ENCODE data around the gene CCDC197. TPM values are rescaled to one million over a fixed set of nuclear protein-coding genes. Genes with fewer than 3 reads are reported as not detected.

CCDC197 gene
- total and polyA plus RNA-seq, 9 of the 15 experiments (the other 6 are each of a cell fraction or from before 2014, with no cell fraction given): not detected

DNA sequence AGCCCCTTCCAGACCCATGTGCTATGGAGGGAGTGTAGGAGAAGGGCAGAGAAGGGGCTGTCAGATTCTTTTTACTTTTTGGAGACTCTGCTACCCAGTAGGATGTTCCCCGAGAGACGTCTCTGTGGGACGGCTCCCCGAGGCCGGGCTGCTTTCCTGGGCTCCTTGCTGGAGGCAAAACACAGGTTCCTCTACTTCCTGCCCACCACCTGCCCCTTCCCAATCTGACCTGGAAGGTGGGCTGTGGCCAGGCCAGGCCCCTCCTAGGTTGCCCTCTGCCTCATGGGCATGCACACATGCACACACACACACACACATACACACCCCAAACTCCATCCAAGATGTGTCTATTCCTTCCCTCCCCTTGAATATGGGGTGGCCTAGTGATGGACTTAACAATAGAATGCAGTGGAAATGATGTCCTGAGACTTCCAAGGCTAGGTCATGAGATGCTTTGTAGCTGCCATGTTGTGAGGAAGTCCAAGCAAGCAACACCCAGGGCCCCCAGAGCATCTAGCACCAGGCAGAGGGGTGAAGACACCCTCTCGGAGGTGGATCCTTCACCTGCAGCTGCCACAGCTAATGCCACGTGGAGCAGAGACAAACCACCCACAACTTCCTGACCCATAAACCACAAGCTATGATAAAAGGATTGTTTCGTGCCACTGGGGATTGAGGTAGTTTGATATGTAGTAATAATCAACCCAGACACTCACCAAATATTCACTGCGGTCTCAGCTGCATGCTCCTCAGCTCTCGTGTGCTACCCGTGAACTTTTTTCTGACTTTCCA is 19.1 kb upstream of the CCDC197 start (continued):
- TF ChIP-seq, protein P1, sequence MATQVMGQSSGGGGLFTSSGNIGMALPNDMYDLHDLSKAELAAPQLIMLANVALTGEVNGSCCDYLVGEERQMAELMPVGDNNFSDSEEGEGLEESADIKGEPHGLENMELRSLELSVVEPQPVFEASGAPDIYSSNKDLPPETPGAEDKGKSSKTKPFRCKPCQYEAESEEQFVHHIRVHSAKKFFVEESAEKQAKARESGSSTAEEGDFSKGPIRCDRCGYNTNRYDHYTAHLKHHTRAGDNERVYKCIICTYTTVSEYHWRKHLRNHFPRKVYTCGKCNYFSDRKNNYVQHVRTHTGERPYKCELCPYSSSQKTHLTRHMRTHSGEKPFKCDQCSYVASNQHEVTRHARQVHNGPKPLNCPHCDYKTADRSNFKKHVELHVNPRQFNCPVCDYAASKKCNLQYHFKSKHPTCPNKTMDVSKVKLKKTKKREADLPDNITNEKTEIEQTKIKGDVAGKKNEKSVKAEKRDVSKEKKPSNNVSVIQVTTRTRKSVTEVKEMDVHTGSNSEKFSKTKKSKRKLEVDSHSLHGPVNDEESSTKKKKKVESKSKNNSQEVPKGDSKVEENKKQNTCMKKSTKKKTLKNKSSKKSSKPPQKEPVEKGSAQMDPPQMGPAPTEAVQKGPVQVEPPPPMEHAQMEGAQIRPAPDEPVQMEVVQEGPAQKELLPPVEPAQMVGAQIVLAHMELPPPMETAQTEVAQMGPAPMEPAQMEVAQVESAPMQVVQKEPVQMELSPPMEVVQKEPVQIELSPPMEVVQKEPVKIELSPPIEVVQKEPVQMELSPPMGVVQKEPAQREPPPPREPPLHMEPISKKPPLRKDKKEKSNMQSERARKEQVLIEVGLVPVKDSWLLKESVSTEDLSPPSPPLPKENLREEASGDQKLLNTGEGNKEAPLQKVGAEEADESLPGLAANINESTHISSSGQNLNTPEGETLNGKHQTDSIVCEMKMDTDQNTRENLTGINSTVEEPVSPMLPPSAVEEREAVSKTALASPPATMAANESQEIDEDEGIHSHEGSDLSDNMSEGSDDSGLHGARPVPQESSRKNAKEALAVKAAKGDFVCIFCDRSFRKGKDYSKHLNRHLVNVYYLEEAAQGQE (IDR thresholded peaks at IDR 0.05; ENCODE audit: borderline replicate concordance): no peak
- TF ChIP-seq, protein P1 (CRISPR knock-in tag; IDR thresholded peaks at IDR 0.05; ENCODE audit: low read depth): no peak
- no peak for TF ChIP-seq RUNX1 (IDR thresholded peaks at IDR 0.05; ENCODE audit: low read depth)
- TF ChIP-seq, protein P2, sequence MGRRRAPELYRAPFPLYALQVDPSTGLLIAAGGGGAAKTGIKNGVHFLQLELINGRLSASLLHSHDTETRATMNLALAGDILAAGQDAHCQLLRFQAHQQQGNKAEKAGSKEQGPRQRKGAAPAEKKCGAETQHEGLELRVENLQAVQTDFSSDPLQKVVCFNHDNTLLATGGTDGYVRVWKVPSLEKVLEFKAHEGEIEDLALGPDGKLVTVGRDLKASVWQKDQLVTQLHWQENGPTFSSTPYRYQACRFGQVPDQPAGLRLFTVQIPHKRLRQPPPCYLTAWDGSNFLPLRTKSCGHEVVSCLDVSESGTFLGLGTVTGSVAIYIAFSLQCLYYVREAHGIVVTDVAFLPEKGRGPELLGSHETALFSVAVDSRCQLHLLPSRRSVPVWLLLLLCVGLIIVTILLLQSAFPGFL (CRISPR knock-in tag; IDR thresholded peaks at IDR 0.05): no peak
- TF ChIP-seq, protein P3, sequence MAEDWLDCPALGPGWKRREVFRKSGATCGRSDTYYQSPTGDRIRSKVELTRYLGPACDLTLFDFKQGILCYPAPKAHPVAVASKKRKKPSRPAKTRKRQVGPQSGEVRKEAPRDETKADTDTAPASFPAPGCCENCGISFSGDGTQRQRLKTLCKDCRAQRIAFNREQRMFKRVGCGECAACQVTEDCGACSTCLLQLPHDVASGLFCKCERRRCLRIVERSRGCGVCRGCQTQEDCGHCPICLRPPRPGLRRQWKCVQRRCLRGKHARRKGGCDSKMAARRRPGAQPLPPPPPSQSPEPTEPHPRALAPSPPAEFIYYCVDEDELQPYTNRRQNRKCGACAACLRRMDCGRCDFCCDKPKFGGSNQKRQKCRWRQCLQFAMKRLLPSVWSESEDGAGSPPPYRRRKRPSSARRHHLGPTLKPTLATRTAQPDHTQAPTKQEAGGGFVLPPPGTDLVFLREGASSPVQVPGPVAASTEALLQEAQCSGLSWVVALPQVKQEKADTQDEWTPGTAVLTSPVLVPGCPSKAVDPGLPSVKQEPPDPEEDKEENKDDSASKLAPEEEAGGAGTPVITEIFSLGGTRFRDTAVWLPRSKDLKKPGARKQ (CRISPR knock-in tag; IDR thresholded peaks at IDR 0.05): no peak
